HEK293 (cell line): ENCODE measurements around the gene SMC1B.
A peak's percentile ranks its signal among the peaks of the same experiment; 100 is the strongest.

Source experiments
- CTCF ChIA-PET: fragments of 350-600 bp; formaldehyde crosslinking; extraction: SDS; loops from one replicate; lab custom pipeline; 2021; ENCODE audit warnings: antibody characterized with exemption; lab: Yijun Ruan, JAX
- POLR2A ChIA-PET: fragments of 300-600 bp; formaldehyde crosslinking; extraction: SDS; loops from one replicate; lab custom pipeline; 2020; ENCODE audit warnings: antibody characterized with exemption, inconsistent platforms; lab: Yijun Ruan, JAX
- H3K27ac ChIP-seq: fragments of 200-500 bp; sonication (Bioruptor generic); 2 replicates; pipeline ENCODE4 v1.5.1; 2014; ENCODE audit warnings: low read depth, low read length, control low read depth, inconsistent platforms; ENCODE audit errors: extremely low read depth
- H3K36me3 ChIP-seq, 2 experiments: fragments of 200-500 bp in 1 of 2; sonication (Bioruptor generic) in 1 of 2; 1 replicate in 1 of 2; 2 replicates in 1 of 2; pipeline ENCODE4 v1.5.1; 2014 to 2017; ENCODE audit warnings: inconsistent platforms in 2 of 2, low read length in 2 of 2; ENCODE audit not compliant: control insufficient read depth in 2 of 2, insufficient read depth in 1 of 2
- H3K4me1 ChIP-seq: fragments of 200-500 bp; sonication (Bioruptor generic); 2 replicates; pipeline ENCODE4 v1.5.1; 2014; ENCODE audit warnings: mild to moderate bottlenecking, low read length, inconsistent platforms; ENCODE audit not compliant: control insufficient read depth, insufficient read depth
- H3K4me3 ChIP-seq: 2 replicates; pipeline ENCODE4 v1.5.1; 2011; ENCODE audit warnings: low read depth, mild to moderate bottlenecking, control low read depth, low read length, moderate library complexity
- H3K9me3 ChIP-seq: fragments of 200-500 bp; sonication (Bioruptor generic); 2 replicates; pipeline ENCODE4 v1.5.1; 2014; ENCODE audit warnings: low read depth, low read length, inconsistent platforms; ENCODE audit not compliant: control insufficient read depth, insufficient read depth
- BCL11B ChIP-seq: fragments of 450-650 bp; formaldehyde crosslinking; IDR thresholded peaks from 2 replicates; pipeline ENCODE4 v1.5.1; 2016; ENCODE audit warnings: low read depth, missing biosample characterization, missing genetic modification characterization
- CTCF ChIP-seq: fragments of 450-650 bp; formaldehyde crosslinking; IDR thresholded peaks from 2 replicates; pipeline ENCODE4 v1.5.1; 2016; ENCODE audit warnings: missing biosample characterization, missing genetic modification characterization
- FEZF1 ChIP-seq: fragments of 450-650 bp; formaldehyde crosslinking; IDR thresholded peaks from 2 replicates; pipeline ENCODE4 v1.5.1; 2016; ENCODE audit warnings: missing biosample characterization, missing genetic modification characterization
- GLIS2 ChIP-seq: fragments of 450-650 bp; formaldehyde crosslinking; IDR thresholded peaks from 2 replicates; pipeline ENCODE4 v1.5.1; 2016; ENCODE audit warnings: missing biosample characterization, missing genetic modification characterization
- KLF17 ChIP-seq: fragments of 450-650 bp; formaldehyde crosslinking; IDR thresholded peaks from 2 replicates; pipeline ENCODE4 v1.5.1; 2016; ENCODE audit warnings: missing biosample characterization, missing genetic modification characterization
- KLF8 ChIP-seq: fragments of 450-650 bp; formaldehyde crosslinking; IDR thresholded peaks from 2 replicates; pipeline ENCODE4 v1.5.1; 2016; ENCODE audit warnings: missing biosample characterization, missing genetic modification characterization
- SP2 ChIP-seq: fragments of 450-650 bp; formaldehyde crosslinking; IDR thresholded peaks from 2 replicates; pipeline ENCODE4 v1.5.1; 2016; ENCODE audit warnings: missing biosample characterization, missing genetic modification characterization
- YY2 ChIP-seq: fragments of 450-650 bp; formaldehyde crosslinking; IDR thresholded peaks from 2 replicates; pipeline ENCODE4 v1.5.1; 2016; ENCODE audit warnings: missing biosample characterization, missing genetic modification characterization
- ZBTB11 ChIP-seq: fragments of 450-650 bp; formaldehyde crosslinking; conservative IDR thresholded peaks from 2 replicates; pipeline ENCODE4 v1.5.1; 2016; ENCODE audit warnings: low read depth, missing biosample characterization, missing genetic modification characterization
- ZBTB21 ChIP-seq: fragments of 450-650 bp; formaldehyde crosslinking; IDR thresholded peaks from 2 replicates; pipeline ENCODE4 v1.5.1; 2017; ENCODE audit warnings: missing biosample characterization, missing genetic modification characterization
- ZFP41 ChIP-seq: fragments of 450-650 bp; formaldehyde crosslinking; IDR thresholded peaks from 2 replicates; pipeline ENCODE4 v1.5.1; 2016; ENCODE audit warnings: missing biosample characterization, missing genetic modification characterization, borderline replicate concordance
- ZFP69B ChIP-seq: fragments of 450-650 bp; formaldehyde crosslinking; IDR thresholded peaks from 2 replicates; pipeline ENCODE4 v1.5.1; 2016; ENCODE audit warnings: missing biosample characterization, missing genetic modification characterization
- ZNF169 ChIP-seq: fragments of 450-650 bp; formaldehyde crosslinking; IDR thresholded peaks from 2 replicates; pipeline ENCODE4 v1.5.1; 2016; ENCODE audit warnings: missing biosample characterization, missing genetic modification characterization
- ZNF18 ChIP-seq: fragments of 450-650 bp; formaldehyde crosslinking; IDR thresholded peaks from 2 replicates; pipeline ENCODE4 v1.5.1; 2016; ENCODE audit warnings: missing biosample characterization, missing genetic modification characterization
- ZNF184 ChIP-seq: fragments of 450-650 bp; IDR thresholded peaks from 2 replicates; pipeline ENCODE4 v1.5.1; 2018; ENCODE audit warnings: missing biosample characterization, mild to moderate bottlenecking, missing genetic modification characterization
- ZNF2 ChIP-seq: fragments of 450-650 bp; formaldehyde crosslinking; IDR thresholded peaks from 2 replicates; pipeline ENCODE4 v1.5.1; 2016; ENCODE audit warnings: missing biosample characterization, missing genetic modification characterization
- ZNF549 ChIP-seq: fragments of 450-650 bp; IDR thresholded peaks from 2 replicates; pipeline ENCODE4 v1.5.1; 2018; ENCODE audit warnings: missing biosample characterization, missing genetic modification characterization, mild to moderate bottlenecking, inconsistent platforms, moderate library complexity
- ZNF629 ChIP-seq: fragments of 450-650 bp; formaldehyde crosslinking; IDR thresholded peaks from 2 replicates; pipeline ENCODE4 v1.5.1; 2017; ENCODE audit warnings: missing biosample characterization, missing genetic modification characterization
- ZNF76 ChIP-seq: fragments of 450-650 bp; formaldehyde crosslinking; IDR thresholded peaks from 2 replicates; pipeline ENCODE4; 2016; ENCODE audit warnings: low read depth, missing biosample characterization, missing genetic modification characterization, borderline replicate concordance
- ZNF785 ChIP-seq: fragments of 450-650 bp; formaldehyde crosslinking; IDR thresholded peaks from 2 replicates; pipeline ENCODE4 v1.5.1; 2016; ENCODE audit warnings: missing biosample characterization, missing genetic modification characterization

Gene SMC1B

GRCh38 chr22:45309422-45310227 lies 103.8 kb downstream of the SMC1B start, which contains the start of gene FAM118A (continued):
- TF ChIP-seq ZNF18 (tag by site-specific recombination), result no peak
- TF ChIP-seq GLIS2 (tag by site-specific recombination), result peak; percentile 25; the same call in 1 of the 2 replicates
- no peak for TF ChIP-seq BCL11B (tag by site-specific recombination)
- TF ChIP-seq ZNF184 (tag by site-specific recombination), result no peak
- peak; percentile 31; the same call in 1 of the 2 replicates for TF ChIP-seq KLF17 (tag by site-specific recombination)
- TF ChIP-seq CTCF, result 0 out of 2 replicates have a peak, but pooled peaks have one; percentile 5
- peak; percentile 98 for TF ChIP-seq ZBTB11 (tag by site-specific recombination)
- TF ChIP-seq KLF8 (tag by site-specific recombination), result peak; percentile 56; the same call in 1 of the 2 replicates
- TF ChIP-seq ZNF785, result peak; percentile 57; the same call in 1 of the 2 replicates
- TF ChIP-seq ZBTB21 (tag by site-specific recombination), result no peak
- TF ChIP-seq YY2 (tag by site-specific recombination), result no peak
- TF ChIP-seq SP2 (tag by site-specific recombination), result peak; percentile 80
- TF ChIP-seq ZFP69B (tag by site-specific recombination), result peak; percentile 45; the same call in 1 of the 2 replicates
- TF ChIP-seq FEZF1 (tag by site-specific recombination), result no peak
- no peak for TF ChIP-seq ZNF169 (tag by site-specific recombination)

- ChIA-PET POLR2A (no interaction called here), CTCF (interaction anchor here (0.6 to 0.8 kb wide), 2 partner anchors 245 to 833 kb away, joined by 3 read pairs; no protein-coding TSS in a partner anchor)
- H3K9me3 ChIP-seq, result no peaks in the 10 kb centered on the region
- peak overlapping the region; percentile 47 for H3K4me3 ChIP-seq
- H3K4me1 ChIP-seq, result peaks cover 14% of the 10 kb centered on the region
- peaks cover 0 to 8% of the 10 kb centered on the region in 2 experiments; a peak in 2 of 3 replicates for H3K36me3 ChIP-seq
- peak overlapping the region; percentile 71 for H3K27ac ChIP-seq
- TF ChIP-seq ZNF2 (tag by site-specific recombination), result 0 out of 2 replicates have a peak, but pooled peaks have one; percentile 27
- no peak for TF ChIP-seq ZFP41 (tag by site-specific recombination)
- peak; percentile 11; the same call in 1 of the 2 replicates for TF ChIP-seq ZNF76 (tag by site-specific recombination)
- TF ChIP-seq ZBTB11 (tag by site-specific recombination), result peak; percentile 56
- TF ChIP-seq ZNF629 (tag by site-specific recombination), result 0 out of 2 replicates have a peak, but pooled peaks have one; percentile 9
- TF ChIP-seq ZNF549 (tag by site-specific recombination), result no peak
These were observed 104.4 kb downstream of the SMC1B start for GRCh38 chr22:45308957-45309421.
